ENCODE results near the gene TRAPPC6A.
"Not testable (repeated sequence)": the region's sequence is repeated elsewhere in the genome, so short reads cannot be mapped to it uniquely, and the experiment has no call there.

The TRAPPC6A gene

GRCh38 chr19:45130888-45131615, 47.0 kb downstream of the TRAPPC6A start:
- DNase-seq (ENCODE audit: low read depth in 2 of 2): no peak

GRCh38 chr19:45130236-45130635, 47.8 kb downstream of the TRAPPC6A start:
- no peak for DNase-seq (ENCODE audit: low read depth in 2 of 2)

GRCh38 chr19:45128806-45129205, 49.2 kb downstream of the TRAPPC6A start:
- no peak for DNase-seq (ENCODE audit: low read depth in 2 of 2)

GRCh38 chr19:45128146-45128545, 49.9 kb downstream of the TRAPPC6A start:
- no peak for DNase-seq (ENCODE audit: low read depth in 2 of 2)

GRCh38 chr19:45126654-45127053, 51.4 kb downstream of the TRAPPC6A start:
- DNase-seq (ENCODE audit: low read depth in 2 of 2): no peak

- DNase-seq (ENCODE audit: low read depth in 2 of 2): peak; percentile 56 to 68
Observed at GRCh38 chr19:45125975-45126493, 52.0 kb downstream of the TRAPPC6A start.

- DNase-seq (ENCODE audit: low read depth in 2 of 2): no peak
Observed at GRCh38 chr19:45125360-45125759, 52.7 kb downstream of the TRAPPC6A start.

- DNase-seq (ENCODE audit: low read depth in 2 of 2): no peak
Observed at GRCh38 chr19:45124021-45124420, 54.0 kb downstream of the TRAPPC6A start.

GRCh38 chr19:45123440-45123850, 54.6 kb downstream of the TRAPPC6A start:
- DNase-seq (ENCODE audit: low read depth in 2 of 2): no peak

- no peak for DNase-seq (ENCODE audit: low read depth in 2 of 2)
Observed at GRCh38 chr19:45122832-45123231, 55.2 kb downstream of the TRAPPC6A start.

- no peak for DNase-seq (ENCODE audit: low read depth in 2 of 2)
Observed at GRCh38 chr19:45121827-45122345, 56.2 kb downstream of the TRAPPC6A start.

- DNase-seq (ENCODE audit: low read depth in 2 of 2): no peak
Observed at GRCh38 chr19:45119582-45119981, 58.5 kb downstream of the TRAPPC6A start.

- DNase-seq (ENCODE audit: low read depth in 2 of 2): not testable (repeated sequence)
Observed at GRCh38 chr19:45118591-45119355, 59.3 kb downstream of the TRAPPC6A start.

- no peak for DNase-seq (ENCODE audit: low read depth in 2 of 2)
Observed at GRCh38 chr19:45118106-45118505, 59.9 kb downstream of the TRAPPC6A start.

- DNase-seq (ENCODE audit: low read depth in 2 of 2): no peak
Observed at GRCh38 chr19:45117671-45118070, 60.4 kb downstream of the TRAPPC6A start.

GRCh38 chr19:45117167-45117594, 60.9 kb downstream of the TRAPPC6A start:
- DNase-seq (ENCODE audit: low read depth in 2 of 2): peak; percentile 43 to 63

- DNase-seq (ENCODE audit: low read depth in 2 of 2): no peak
Observed at GRCh38 chr19:45115809-45116615, 62.0 kb downstream of the TRAPPC6A start.

- DNase-seq (ENCODE audit: low read depth in 2 of 2): no peak
Observed at GRCh38 chr19:45114116-45114515, 63.9 kb downstream of the TRAPPC6A start.

- no peak for DNase-seq (ENCODE audit: low read depth in 2 of 2)
Observed at GRCh38 chr19:45113628-45114027, 64.4 kb downstream of the TRAPPC6A start.

Data from activated CD4-positive, alpha-beta T cell treated with anti-CD3 and anti-CD28 coated beads for 24 hours (primary cell).